Activated T-cell treated with anti-CD3 and anti-CD28 coated beads for 1 hour (primary cell): ENCODE data around the gene SLC25A13.

Source experiments
- DNase-seq: peaks from one replicate; pipeline ENCODE4 v3.0.0-alpha.2; 2020; ENCODE audit warnings: low read depth

The SLC25A13 gene

GRCh38 chr7:96152706-96153105 is 169.2 kb downstream of the SLC25A13 start:
- DNase-seq = no peak

- DNase-seq = no peak
Observed at GRCh38 chr7:96151889-96152288, 170.0 kb downstream of the SLC25A13 start.

- no peak for DNase-seq
Observed at GRCh38 chr7:96144260-96144526, 177.7 kb downstream of the SLC25A13 start.

- no peak for DNase-seq
Observed at GRCh38 chr7:96143495-96144259, 178.2 kb downstream of the SLC25A13 start.

- DNase-seq = no peak
Observed at GRCh38 chr7:96136600-96137239, 185.2 kb downstream of the SLC25A13 start.

GRCh38 chr7:96135241-96135640 is 186.7 kb downstream of the SLC25A13 start:
- no peak for DNase-seq

- DNase-seq = no peak
Observed at GRCh38 chr7:96131525-96131924, 190.4 kb downstream of the SLC25A13 start.

- no peak for DNase-seq
Observed at GRCh38 chr7:96127746-96128145, 194.2 kb downstream of the SLC25A13 start.

- DNase-seq = no peak
Observed at GRCh38 chr7:96126382-96126781, 195.5 kb downstream of the SLC25A13 start.

- no peak for DNase-seq
Observed at GRCh38 chr7:96122746-96123145, 199.2 kb downstream of the SLC25A13 start.

- DNase-seq = no peak
Observed at GRCh38 chr7:96121752-96122151, 200.1 kb downstream of the SLC25A13 start.

- DNase-seq = no peak
Observed at GRCh38 chr7:96120445-96121225, 201.3 kb downstream of the SLC25A13 start.

- DNase-seq = no peak
Observed at GRCh38 chr7:96118449-96119001, 203.4 kb downstream of the SLC25A13 start.

GRCh38 chr7:96116173-96116572 is 205.7 kb downstream of the SLC25A13 start:
- DNase-seq = no peak

GRCh38 chr7:96114190-96114589 is 207.7 kb downstream of the SLC25A13 start:
- no peak for DNase-seq

- DNase-seq = no peak
Observed at GRCh38 chr7:96111405-96111804, 210.5 kb downstream of the SLC25A13 start.

GRCh38 chr7:96104984-96105383 is 216.9 kb downstream of the SLC25A13 start:
- no peak for DNase-seq

GRCh38 chr7:96102096-96102811 is 219.6 kb downstream of the SLC25A13 start:
- DNase-seq = no peak

GRCh38 chr7:96100737-96101136 is 221.2 kb downstream of the SLC25A13 start:
- no peak for DNase-seq

GRCh38 chr7:96097835-96098234 is 224.1 kb downstream of the SLC25A13 start:
- no peak for DNase-seq

- no peak for DNase-seq
Observed at GRCh38 chr7:96093435-96093834, 228.5 kb downstream of the SLC25A13 start.

GRCh38 chr7:96090756-96091155 is 231.1 kb downstream of the SLC25A13 start:
- no peak for DNase-seq
